HG03342 (cell line): Measurements from ENCODE around the gene LRSAM1.

ENCODE experiments used
- ATAC-seq: cut with Tn5 transposase; IDR thresholded peaks from one replicate; pipeline ENCODE4 v1.9.1; 2021; ENCODE audit warnings: mild to moderate bottlenecking, moderate library complexity; ENCODE audit not compliant: unreplicated experiment

LRSAM1 gene

DNA sequence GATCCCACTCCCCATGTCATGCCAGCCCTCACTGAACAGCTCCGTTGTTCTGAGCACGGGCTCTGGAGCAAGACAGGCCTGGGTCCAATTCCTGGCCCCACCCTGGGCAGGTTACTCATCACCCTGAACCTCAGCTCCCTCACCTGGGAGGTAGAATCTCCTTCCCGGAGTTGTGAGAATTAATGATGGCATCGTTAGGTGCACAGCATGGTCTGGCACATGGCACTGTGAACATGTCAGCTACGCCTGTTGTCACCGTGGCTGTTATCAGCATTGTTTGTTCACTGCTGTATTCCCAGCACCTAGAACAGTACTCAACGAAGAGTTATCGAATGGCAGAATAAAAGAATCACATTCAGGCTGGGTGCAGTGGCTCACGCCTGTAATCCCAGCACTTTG lies 43.0 kb downstream of the LRSAM1 start:
- ATAC-seq, result no peak

DNA sequence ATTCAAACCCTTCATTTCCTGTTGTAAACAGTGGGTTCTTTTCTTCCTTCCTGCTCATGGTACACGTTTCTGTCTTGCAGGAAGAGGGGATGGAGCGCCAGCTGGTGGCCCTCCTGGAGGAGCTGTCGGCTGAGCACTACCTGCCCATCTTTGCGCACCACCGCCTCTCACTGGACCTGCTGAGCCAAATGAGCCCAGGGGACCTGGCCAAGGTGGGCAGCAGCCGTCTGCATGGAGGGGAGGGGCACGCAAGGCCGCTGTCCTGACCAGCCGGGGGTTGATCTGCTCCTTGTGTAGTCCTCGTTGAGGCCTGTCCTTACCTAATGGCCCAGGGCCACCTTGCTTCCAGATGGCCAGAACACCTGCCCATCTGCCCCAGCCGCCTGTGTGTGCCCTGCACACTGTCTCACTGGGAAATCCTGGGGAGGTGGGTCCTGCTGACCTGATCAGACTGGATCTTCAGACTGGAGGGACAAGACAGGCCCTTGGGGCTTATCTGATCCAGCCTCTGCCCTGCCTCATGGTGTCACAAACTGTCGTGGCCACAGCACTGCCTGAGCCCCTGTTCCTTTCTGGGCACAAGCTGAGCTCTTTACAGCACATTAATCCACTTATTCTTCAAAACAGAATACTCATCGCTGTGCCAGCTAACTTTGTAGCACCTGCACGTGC lies 44.7 kb downstream of the LRSAM1 start:
- no peak for ATAC-seq

DNA sequence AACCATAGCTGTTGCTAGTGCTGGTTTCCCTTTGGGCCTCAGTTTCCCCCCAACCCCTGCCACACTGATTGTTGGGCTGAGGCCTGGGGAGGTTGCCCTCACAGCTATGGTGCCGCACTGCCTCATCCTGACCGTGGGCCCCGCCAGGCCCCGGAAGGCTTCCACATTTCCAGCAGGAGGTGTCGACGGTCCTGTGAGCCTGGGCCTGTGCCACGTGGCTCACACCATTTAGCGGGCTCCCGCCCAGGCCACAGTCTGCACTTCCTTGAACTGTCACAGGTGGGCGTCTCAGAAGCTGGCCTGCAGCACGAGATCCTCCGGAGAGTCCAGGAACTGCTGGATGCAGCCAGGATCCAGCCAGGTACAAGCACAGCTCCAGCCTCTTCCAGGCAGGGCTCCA lies 45.7 kb downstream of the LRSAM1 start:
- ATAC-seq, result no peak

DNA sequence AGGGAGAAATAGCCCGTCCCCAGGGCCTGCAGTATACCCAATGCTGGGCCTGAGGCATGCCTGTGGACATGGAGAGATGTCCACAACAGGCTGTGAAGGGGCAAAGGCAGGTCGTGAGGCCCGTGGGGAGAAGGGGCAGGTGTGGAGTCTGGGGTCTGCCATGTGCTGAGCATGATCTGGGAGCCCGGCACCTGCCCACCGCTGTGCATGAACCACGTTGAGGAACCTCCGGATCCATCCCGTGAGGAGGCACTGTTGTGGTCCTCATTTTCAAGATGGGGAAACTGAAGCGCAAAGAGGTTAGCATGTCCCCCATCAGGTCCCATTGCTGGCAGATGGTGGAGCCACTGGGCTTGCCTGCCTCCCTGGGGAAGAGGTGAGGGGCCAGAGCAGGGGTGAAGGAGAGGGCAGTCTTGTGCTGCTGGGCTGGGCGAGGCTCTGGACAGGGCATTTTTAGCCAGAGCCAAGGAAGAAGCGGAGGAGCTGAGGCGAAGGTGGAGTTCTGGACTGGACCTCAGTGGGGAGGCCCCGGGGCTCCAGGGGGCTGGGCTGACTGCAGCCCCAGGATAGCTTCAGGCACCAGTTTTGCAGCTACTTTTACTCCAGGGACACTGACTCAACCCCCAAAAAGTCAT lies 46.5 kb downstream of the LRSAM1 start:
- ATAC-seq, result no peak

DNA sequence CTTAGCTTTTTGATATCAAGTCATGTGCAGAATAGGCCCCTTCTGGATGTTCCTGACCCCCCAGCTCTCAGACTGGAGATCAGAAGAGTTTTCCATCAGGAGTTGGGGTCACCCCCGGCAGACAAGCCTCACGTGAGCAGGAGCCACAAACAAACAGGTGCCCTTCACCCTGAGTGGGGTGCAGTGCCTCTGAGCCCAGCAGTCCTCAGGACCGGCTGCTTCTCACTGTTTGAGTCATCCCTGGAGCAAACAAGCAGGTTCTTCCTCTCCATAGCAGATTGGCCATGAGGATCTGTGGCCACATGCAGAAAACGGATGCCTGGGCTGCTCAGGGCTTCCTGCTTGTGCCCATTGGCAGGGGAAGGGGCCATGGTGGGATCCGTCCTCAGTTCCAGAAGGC lies 47.0 kb downstream of the LRSAM1 start:
- no peak for ATAC-seq

DNA sequence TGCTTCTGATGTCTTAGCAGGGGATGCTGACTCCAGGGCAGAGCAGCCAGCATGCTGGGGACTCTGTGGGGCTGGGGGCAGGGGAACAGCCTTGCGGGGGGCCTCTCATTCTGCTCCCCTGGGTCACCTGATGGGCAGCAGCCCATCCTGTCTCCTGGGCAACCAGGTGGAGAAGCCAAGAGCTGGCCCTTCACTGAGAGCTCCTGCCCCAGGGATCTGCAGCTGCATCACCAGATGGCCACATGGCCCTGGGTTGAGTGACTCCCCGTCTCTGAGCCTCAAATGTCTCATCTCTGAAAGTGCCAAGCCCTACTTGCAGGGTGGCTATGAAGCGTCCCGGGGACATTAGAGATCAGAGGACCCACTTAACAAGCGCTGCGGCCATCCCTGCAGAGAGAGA lies 49.1 kb downstream of the LRSAM1 start:
- ATAC-seq, result no peak

DNA sequence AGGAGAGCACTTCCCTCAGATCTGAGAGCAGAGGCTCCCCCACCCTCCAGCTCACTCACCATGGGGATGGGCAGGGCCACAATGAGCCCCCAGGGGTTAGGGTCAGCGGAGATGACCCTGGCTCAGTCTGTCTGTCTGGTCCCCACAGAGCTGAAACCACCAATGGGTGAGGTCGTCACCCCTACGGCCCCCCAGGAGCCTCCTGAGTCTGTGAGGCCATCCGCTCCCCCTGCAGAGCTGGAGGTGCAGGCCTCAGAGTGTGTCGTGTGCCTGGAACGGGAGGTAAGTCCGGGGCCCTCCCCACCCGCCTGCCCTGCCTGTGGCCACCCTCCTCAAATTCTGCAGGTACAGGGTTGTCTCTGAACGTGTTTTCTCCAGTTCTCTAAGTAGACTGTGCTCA lies 49.6 kb downstream of the LRSAM1 start:
- no peak for ATAC-seq

DNA sequence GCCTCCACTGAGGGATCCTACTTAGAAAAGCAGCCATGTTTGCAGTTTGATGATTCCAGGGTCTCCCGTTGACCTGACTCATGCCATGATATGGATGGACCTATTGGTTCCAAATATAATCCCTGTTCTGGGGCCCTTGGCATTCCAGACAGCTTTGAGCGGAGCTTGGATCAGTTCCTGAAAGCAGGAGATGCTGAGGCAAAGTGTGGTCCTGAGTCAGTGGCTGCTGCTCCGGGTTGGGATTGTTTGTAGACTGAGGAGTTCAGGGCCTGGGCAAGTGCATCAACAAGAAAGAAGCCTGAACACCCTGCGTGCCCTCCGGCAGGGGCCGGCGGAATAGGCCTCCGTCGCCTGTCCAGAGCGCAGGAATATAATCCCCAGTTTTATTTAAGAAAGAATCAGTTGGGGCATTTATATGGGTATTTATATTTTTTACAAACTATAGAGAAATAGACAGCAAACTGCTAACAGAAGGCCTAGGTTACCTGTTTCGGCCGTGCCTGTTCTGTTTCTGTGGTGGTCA lies 50.6 kb downstream of the LRSAM1 start:
- no peak for ATAC-seq

DNA sequence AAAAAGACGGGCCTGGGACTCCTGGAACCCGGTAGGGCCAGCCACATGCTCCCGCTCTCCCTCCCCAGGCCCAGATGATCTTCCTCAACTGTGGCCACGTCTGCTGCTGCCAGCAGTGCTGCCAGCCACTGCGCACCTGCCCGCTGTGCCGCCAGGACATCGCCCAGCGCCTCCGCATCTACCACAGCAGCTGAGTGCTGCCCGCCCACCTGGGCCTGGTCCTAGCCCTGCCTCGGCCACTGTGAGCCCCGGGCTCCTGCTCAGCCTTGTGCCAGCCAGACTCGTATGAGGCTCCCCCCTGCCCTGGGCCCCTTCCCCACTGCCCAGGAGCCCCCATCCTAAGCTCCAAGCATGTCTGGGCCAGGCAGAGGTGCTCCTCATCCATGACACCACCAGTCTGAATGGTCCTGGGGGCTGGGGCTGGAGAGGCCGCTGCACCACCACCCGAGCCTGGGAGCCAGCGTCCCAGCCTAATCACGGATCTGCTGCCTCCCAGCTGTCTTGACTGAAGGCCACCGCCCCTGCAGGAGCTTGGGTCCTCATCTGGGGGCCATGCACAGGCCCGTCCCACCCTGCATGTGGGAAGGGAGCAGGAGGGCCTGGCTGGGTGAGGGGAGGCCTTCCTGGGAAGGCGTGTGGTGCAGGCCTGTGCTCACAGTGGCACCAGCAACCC lies 51.5 kb downstream of the LRSAM1 start:
- no peak for ATAC-seq

DNA sequence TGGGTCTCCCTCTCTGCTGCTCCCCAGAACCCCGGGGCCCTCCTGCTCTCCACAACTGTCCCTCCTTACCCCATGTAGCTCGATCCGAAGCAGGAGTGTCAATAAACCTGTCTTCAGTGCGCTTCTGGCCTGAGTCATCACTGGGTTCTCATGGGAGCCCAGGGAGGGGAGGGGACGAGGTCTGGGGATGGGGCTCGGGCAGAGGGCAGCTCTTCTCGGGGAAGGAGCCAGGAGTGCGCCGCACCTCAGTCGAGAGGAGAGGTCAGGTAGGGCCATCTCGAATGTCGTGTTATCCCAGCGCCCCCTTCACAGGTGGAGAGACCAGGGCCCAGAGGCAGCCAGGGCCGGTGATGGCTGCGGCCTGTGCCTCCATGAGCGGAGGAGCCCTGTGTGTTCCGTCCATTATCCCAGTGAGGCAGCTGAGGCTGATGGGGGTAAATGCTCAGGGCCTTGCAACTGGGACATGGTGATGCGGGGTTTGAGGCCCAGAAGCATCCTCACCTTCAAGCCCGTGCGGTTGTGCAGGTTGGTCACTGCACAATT lies 52.1 kb downstream of the LRSAM1 start:
- no peak for ATAC-seq

DNA sequence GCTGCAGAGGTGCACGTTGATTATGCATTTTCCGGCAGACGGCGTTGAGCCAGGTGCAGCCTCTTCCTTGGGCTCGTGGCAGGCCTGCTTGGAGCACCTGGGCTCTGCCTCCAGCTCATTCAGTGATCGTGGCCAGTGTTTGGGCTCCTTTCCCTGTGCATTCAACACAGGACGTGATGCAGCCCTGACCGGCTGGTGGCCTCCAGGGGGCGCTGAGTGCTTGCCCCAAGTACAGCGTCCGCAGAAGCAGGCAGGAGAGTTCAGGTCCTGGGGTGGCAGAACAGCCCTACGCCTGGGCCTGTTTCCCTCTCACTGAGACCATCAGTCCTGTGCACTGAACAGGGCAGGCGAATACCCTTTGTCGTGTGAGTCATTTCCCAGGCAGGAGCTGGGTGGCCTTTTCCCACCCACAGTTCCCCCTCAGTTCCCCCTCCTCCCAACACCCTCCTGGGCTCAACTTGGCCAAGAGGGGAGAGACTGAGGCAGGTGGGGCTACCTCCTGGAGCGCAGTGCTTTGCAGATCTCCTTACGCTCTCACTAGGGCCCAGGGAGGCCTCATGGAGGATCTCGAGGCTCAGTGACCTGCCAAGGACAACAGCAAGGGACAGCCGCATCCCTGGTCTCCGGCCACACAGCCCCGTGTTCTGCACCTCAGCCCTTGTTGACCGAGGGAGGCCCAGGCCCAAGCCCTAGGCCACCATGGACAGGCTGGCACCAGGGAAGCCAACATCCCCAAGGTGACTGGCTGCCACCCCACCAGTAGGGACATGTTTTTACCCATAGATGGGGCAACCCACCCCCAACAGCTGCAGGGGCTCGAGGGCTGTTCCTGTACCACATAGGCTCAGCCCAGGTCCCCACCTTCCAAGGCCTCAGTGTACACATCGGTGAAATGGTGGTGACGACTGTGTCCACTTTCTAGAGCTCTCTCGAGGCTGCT lies 52.9 kb downstream of the LRSAM1 start:
- ATAC-seq, result no peak

DNA sequence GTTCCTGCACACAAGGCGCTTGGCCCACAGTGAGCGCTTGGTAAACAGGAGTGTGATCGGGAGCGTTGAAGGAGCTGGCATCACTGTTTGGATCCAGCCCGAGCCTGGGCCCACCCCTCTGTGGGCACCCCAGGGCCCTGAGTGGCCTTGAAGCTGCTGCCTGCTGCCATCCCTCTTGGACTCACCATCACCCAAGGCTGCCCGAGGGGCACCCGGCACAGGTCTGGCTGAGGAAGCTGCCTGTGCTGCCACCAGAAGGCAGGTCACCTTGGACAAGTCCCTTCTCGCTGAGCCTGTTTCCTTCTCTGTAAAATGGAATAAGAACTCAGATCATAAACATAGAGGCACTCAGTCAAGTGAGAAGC lies 53.6 kb downstream of the LRSAM1 start:
- ATAC-seq, result no peak

DNA sequence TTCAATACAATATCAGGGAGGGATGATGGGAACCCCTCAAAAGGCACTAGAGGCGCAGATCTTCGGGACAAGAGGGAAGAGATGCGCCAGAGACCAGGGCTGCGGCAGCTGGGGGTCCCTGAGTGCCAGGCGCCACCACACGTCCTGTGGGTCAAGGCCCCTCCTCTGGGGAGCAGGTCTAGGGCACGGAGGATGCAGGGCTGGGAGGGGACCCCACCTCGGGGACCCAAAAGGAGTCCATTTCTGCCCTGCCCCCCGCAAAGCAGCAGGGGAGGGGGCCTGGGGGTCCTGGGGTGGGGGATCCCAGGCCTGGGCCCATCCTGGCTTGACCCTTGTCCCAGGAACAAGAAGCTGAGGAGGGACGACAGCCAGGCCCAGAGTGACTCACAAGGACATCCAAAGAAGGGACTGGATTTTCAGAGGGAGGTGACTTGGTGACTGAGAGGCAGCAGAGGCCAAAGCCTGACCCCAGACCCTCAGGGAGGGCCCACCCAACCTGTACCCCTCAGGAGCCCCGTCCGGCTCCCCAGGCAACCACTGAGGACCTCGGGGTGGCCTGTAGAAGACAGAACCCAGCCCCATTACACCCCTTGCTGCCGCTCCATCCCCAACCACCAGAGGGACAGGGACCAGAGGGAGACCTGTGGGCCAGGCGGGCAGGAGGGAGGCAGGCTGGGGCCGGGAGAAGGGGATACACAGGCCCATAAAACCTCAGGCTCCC lies 54.2 kb downstream of the LRSAM1 start:
- no peak for ATAC-seq

DNA sequence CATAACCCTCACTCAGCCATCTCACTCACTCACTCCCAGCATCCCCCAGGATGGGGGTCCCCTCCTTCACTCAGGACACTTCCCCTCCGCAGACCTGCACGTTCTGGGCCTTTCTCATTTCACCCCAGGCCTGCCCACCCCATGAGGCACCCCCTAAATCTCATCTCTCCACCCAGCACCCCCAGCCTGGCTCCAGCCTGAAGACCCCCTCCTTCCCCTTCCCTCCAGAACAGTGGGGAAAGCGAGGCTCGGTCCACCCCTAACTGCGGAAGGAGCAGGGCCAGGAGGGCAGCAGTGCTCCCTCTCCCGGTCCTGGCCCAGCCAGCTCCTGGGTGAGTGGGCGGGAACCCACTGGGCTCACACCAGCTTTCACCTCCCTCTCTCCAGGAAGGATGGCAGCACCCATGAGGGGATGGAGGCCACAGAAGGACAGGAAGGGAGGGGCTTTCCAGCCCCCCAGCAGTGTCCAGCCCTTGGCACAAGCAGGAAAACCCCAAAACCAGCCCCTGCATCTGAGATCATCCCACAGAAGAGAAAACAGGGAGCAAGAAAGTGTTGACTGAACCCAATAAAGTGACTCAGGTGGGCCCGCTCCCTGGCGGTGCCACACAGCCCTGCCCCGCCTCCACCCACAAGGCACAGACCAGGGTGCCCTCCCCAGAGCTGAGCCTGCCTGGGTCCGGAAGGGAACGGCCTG lies 55.0 kb downstream of the LRSAM1 start:
- ATAC-seq, result no peak

DNA sequence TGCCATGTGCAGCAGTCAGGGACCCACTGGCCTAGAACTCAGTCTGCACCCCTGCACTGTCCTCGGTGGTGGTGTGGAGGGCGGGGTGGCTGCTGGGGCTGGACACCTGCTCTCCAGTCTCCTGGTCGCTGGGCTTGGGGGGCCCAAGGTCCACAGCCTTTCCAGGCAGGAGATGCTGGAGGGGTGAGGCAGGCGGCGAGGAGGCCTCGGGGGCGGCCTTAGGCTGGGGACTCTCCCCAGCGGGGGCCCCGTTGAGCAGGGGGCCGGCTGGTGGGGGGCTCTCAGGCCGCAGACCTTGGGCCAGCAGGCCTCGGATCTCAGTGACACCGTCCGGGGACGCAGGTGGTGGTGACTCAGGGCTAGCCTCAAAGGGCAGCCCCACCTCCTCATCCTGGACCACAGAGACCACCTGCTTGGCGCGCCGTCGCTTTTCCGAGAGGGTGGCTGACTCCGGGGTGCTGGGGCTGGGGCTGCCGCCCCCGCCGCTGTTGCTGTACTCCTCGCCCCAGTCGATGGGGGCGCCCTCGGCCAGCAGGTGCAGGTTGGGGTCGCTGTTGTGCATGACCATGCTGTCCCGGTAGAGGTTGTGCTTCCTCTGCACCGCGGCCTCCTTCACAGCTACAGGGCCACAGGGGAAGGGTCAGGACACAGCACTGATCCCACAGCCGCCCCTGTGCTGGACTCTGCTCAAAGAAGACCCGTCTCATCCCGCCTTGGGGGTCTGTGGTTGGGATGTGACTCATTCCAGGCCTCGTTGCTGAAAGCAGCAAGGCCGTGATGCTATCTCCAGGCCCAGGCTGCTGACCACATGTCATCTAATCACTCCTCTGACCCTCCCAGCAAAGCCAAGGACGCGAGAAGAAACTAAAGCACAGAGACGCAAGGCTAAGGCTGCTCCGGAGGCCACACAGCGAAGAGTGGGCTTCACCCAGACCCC lies 55.8 kb downstream of the LRSAM1 start:
- ATAC-seq, result no peak

DNA sequence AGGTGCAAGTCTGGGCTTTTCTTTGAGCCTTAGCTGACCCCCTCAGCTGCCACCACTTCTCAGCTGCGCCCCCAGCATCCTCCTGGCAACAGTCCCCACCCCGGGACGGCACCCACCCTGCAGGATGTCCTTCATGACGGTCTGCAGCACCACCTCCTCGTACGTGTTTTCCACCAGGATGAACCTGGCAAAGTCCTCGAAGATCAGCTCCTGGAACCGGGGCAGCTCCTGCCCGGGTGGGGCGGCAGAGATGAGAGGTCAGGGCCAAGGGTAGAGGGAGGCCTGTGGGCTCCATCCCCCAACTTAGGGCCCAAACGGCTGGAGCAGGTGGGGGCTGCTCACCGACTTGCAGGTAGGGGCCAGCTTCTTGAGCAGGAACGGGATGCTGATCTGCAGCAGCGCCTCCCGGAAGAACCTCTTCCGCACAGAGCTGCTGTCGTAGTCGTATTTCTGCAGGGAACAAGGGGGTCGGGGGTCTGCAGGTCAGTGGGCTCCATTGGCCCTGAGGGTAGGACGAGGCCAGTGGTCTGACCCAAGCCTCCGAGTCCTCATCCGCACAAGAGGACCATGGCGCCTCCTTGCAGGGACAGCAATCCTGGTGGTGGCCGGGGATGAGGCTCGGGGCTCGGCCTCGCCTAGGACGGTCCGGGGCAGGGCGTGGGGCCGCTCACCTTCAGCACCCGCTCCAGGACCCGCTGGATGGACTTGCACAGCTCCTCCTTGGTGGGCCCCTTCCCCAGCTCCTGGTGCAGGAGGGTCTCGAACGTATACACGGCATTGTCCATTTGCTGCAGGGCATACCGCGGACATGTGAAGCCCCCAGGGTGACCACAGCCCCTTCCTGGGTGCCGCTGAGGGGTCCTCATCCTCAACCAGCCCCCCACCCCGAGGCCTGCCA lies 56.7 kb downstream of the LRSAM1 start:
- no peak for ATAC-seq

DNA sequence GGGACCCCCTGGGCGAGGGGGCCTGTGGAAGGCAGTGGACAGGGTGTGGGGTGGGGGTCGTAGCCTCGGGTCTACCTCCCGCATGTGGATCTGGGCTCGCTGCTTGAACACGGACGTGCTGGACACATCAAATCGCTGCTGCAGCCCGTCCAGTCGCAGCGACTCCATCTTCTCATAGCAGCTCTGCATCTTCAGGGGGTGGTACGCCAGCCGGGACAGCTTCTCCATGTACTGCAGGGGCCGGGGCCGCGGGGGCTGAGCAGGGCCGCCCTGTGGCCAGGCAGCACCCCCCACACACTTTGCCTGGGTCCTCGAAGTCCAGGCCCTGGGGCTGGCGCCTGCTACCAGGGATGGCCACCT lies 57.6 kb downstream of the LRSAM1 start:
- ATAC-seq, result no peak
